Mucosa of descending colon (tissue), 3 donors: ENCODE measurements around the gene TNPO3. TPM values are rescaled to one million over a fixed set of nuclear protein-coding genes. Genes with fewer than 3 reads are reported as not detected.

Source experiments
- ATAC-seq: fragments of 200-7000 bp; cut with Tn5 transposase; one replicate; pipeline ENCODE4 v1.9.1; 2020; ENCODE audit warnings: mild to moderate bottlenecking, moderate library complexity
- DNase-seq, 3 donors: peaks; one replicate each; pipeline ENCODE4 v3.0.0-alpha.2; 2020
- H3K36me3 ChIP-seq: fragments of 200-600 bp; one replicate; pipeline ENCODE4 v1.8.0; 2021; ENCODE audit warnings: low read depth, mild to moderate bottlenecking
- H3K4me1 ChIP-seq: fragments of 200-600 bp; one replicate; pipeline ENCODE4 v1.8.0; 2021; ENCODE audit warnings: low read depth, mild to moderate bottlenecking
- H3K4me3 ChIP-seq: fragments of 200-600 bp; one replicate; pipeline ENCODE4 v1.8.0; 2021; ENCODE audit warnings: mild to moderate bottlenecking
- H3K9me3 ChIP-seq: fragments of 200-600 bp; one replicate; pipeline ENCODE4 v1.8.0; 2021; ENCODE audit warnings: mild to moderate bottlenecking
- CTCF ChIP-seq: fragments of 200-600 bp; IDR thresholded peaks from one replicate; pipeline ENCODE4 v1.8.0; 2022; ENCODE audit warnings: antibody characterized with exemption, mild to moderate bottlenecking
- intact Hi-C, 2 donors: fragments of 100-400 bp; cut with DNase I in 1 of 2; cut with micrococcal nuclease in 1 of 2; formaldehyde crosslinking; loops; one replicate each; pipeline versions ENCODE4 v1.11.0 to v1.11.1; 2022; cut with DNase I, micrococcal nuclease
- total RNA-seq, 3 donors: library from RNA; stranded (reverse); fragmentation: NEBNext Ultra II Directional in 2 of 3; extraction: Animal tissue kit (Norgen Biotek cat#: 25700) in 2 of 3; gene quantifications; one replicate each; pipeline versions ENCODE4 v1.2.1 to v1.2.4, GENCODE V29; 2021 to 2023
- donor health status: DM: no; HTN: no; CAD: no; lungs with moderate emphysema.
- donor health status: DM: no; HTN: no; CAD: no.
- donor health status: DM: no; HTN: yes; CAD: no.

The TNPO3 gene
- total RNA-seq, 3 donors from 2014 or later: 36.0 to 43.6 (median 38.7) TPM

DNA sequence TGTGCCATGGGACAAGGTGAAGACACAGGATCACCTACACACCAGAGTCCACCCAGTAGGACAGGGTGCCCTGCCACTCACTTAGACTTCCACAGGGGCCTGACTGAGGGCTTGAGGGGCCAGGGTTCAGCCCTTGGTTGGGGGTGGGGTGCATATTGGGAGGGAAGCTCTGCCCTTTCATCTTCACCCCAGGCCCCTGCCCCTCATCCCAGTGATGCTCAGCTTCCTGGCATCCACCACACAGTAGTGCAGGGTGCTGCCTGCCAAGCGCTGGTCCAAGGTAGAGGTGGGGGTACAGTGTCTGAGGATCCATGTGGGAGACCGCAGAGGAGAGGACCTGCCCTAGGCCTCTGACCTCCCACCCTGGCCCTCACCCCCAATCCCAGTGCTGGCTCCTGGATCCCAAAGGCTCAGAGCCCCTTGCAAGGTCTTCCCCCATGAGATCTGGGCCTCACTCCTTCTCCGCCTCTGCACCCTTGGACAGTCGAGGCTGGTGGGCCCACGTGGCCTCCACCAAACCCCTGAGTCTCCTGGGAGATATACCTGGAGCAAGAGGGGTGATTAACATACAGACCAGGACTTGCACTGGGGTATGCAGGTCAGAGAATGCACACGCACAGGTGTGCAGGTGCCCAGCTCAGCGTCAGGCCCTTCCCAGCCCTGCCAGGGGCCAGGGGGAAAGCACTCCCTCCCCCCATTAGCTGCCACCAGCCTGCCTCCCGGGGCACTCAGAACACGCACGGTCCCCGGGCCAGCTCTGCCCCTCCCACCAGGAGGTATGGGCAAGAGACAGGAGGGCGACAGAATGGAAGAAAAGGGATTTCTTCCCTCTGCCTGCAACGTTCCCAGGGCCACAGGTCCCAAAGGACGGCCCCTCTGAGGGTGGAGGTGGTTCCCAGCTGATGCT is 125.8 kb downstream of the TNPO3 start:
- ATAC-seq (no peak), DNase-seq (peak in 1 of 3 donors; percentile 37)
- H3K36me3 ChIP-seq: no peaks in the 10 kb centered on the region
- no peak overlapping the region for H3K4me3 ChIP-seq
- H3K4me1 ChIP-seq: no peaks in the 10 kb centered on the region
- intact Hi-C loops: no loop called here
- TF ChIP-seq CTCF: no peak
- no peaks in the 10 kb centered on the region for H3K9me3 ChIP-seq

DNA sequence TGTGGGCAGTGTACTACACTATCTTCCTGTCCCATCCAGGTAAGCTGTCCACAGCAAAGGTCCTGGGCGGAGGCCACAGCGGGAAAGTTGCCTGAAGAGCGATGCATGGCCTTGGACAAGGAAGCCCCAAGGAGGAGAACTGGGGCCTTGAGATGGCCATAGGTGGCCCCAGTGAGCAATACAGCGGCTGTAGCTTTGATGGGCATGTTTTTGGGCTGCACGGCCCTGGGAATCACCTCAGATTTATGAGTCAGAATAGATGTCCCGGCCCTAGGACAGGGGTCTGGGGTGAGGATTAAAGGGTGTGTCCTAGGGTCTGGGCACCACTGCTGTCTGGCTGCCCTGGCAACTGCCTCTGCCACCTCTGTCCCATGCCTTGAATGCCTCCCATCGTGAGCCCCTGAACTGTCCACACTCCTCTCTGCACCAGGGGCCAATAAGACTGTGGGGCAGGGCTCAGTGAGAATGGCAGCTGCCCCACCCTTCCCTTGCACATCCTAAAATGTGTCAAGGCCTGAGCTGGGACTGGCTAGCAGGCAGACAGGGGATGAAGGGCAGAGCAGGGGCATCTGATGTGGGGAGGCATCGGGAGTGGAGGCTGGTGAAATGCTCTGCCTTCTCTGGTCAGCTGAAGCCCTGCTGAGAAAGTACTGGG is 126.6 kb downstream of the TNPO3 start:
- H3K36me3 ChIP-seq: no peaks in the 10 kb centered on the region
- TF ChIP-seq CTCF: no peak
- DNase-seq: peak in 1 of 3 donors; percentile 16
- intact Hi-C loops: no loop called here
- no peaks in the 10 kb centered on the region for H3K4me1 ChIP-seq
- no peak overlapping the region for H3K4me3 ChIP-seq
- no peak for ATAC-seq
- H3K9me3 ChIP-seq: no peaks in the 10 kb centered on the region

GRCh38 chr7:128924707-128925588 is 130.0 kb downstream of the TNPO3 start:
- DNase-seq: peak in 1 of 3 donors; percentile 8
- intact Hi-C loops: no loop called here
- H3K36me3 ChIP-seq: no peaks in the 10 kb centered on the region
- no peak overlapping the region for H3K4me3 ChIP-seq
- H3K9me3 ChIP-seq: no peaks in the 10 kb centered on the region
- TF ChIP-seq CTCF: no peak
- no peak for ATAC-seq
- no peaks in the 10 kb centered on the region for H3K4me1 ChIP-seq

- H3K36me3 ChIP-seq: no peaks in the 10 kb centered on the region
- ATAC-seq (no peak), DNase-seq (peak in 1 of 3 donors; percentile 7)
- no peaks in the 10 kb centered on the region for H3K4me1 ChIP-seq
- no peaks in the 10 kb centered on the region for H3K9me3 ChIP-seq
- intact Hi-C loops: no loop called here
- no peak for TF ChIP-seq CTCF
- no peak overlapping the region for H3K4me3 ChIP-seq
These were observed 131.5 kb downstream of the TNPO3 start for GRCh38 chr7:128923411-128923800.
